NCI-H1694 (cell line): ENCODE results near the gene CNN1.
"Not testable (repeated sequence)": the region's sequence is repeated elsewhere in the genome, so short reads cannot be mapped to it uniquely, and the experiment has no call there.

Source experiments
- DNase-seq: peaks from one replicate; lab custom pipeline; 2025; lab: John Stamatoyannopoulos, UW

The CNN1 gene

DNA sequence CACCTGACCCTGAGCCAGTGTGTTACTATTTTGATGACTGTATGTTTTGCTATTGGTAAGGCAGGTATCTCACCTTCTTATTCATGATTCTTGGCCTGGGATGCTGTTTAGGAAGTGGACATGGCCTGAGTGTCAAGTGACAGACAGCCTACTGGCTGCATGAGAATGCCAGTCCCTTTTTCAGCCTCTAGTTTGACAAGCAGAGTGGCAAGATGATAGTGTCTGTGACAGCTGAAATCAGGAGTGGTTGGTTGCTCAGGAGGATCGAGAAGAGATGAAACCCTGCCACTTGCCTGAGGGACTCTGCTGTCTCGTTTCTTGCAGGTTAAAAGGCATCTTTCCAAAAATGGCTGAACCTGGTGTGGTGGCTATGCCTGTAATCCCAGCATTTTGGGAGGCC lies 27.5 kb downstream of the CNN1 start:
- no peak for DNase-seq

DNA sequence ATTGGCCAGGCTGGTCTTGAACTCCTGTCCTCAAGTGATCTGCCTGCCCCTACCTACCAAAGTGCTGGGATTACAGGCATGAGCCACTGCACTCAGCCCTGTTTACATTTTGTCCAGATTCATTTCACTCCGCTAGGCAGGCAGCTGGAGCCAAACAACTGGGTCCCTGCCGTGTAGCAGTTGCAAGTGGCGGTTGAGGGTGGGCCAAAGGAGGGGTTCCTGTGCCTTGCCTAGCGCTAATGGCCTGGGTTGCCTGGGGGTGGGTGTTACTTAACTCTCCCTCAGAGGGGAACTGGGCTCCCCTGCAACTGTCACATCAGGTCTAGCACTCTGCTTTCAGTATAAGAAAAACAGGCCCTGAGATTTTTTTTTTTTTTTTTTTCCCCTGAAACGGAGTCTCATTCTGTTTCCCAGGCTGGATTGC lies 31.4 kb downstream of the CNN1 start:
- no peak for DNase-seq

DNA sequence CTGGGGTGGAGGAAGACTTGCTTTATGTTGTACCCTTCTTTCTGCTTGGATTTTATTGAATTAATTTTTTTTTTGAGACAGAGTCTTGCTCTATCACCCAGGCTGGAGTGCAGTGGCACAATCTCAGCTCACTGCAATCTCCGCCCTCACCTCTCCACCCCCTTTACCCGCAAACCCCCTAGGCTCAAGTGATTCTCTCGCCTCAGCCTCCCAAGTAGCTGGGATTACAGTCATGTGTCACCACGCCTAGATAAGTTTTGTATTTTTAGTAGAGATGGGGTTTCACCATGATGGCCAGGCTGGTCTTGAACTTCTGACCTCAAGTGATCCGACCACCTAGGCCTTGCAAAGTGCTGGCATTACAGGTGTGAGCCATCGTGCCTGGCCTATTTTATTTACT lies 34.7 kb downstream of the CNN1 start:
- not testable (repeated sequence) for DNase-seq

GRCh38 chr19:11573763-11574162 lies 35.1 kb downstream of the CNN1 start:
- DNase-seq, result not testable (repeated sequence)

GRCh38 chr19:11574689-11575088 lies 36.0 kb downstream of the CNN1 start:
- no peak for DNase-seq

DNA sequence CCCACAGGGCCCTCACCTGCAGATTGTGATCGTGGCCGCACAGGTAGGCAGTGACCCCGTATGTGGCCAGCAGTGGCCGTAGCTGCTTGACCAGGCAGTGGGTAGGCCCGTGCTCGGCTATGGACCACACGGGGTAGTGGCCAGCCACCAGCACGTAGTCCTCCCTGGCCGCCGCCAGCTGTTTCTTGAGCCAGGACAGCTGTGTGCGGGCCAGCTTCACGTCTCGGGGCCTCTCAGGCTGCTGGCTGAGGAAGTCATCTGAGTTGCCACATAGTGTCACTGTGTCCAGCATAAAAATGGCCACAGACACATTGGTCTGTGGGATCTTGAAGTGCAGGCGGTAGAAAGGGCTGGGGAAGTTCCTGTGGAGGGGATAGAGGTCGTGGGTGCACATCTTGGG lies 37.6 kb downstream of the CNN1 start:
- no peak for DNase-seq

GRCh38 chr19:11577451-11578257 lies 39.0 kb downstream of the CNN1 start, which contains the start of gene ACP5:
TSS of gene ACP5 (minus strand) at chr19:11577645. CDS start at chr19:11577317, 328 bp downstream.
- no peak for DNase-seq

DNA sequence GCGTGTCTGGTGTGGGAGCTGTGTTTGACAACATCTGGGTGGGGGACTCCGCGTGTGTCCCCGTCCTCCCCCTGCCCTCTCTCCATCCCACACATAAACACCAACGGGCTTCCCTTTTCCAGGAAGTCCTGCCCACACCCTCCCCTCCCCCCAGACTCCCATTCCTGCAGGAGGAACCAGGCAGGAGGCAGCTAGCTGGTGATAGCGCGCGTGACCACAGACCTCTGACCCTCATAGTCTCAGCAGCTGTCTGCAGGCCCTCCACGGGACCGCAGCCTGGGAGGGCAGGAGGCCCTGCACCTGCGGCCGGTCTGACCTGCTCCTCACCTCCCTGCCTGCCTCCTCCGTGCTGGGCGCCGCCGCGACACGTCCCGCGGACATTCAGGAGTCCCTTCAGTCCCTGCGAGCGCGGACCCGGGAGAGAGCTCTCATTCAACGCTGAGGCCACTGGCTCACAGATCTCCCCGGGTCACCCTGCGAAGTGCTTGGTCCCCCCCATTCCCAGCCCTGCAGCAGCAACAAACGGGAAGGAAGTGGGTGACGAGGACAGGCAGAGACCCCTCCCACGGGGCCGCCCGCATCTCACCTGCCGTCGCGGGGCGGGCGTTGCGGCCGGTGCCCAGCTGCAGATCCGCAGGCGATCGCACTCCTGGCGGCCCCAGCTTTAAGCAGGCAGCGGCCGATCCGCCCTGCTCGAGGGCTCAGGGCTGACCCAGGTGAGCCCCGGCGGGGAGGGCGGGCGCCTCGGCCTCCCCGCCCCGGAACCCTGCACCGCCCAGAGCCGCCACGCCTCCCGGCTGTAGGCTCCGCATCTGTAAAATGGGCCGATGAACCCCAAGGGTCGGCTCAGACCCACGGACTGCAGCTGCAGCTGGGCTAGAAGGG lies 39.8 kb downstream of the CNN1 start:
- no peak for DNase-seq

DNA sequence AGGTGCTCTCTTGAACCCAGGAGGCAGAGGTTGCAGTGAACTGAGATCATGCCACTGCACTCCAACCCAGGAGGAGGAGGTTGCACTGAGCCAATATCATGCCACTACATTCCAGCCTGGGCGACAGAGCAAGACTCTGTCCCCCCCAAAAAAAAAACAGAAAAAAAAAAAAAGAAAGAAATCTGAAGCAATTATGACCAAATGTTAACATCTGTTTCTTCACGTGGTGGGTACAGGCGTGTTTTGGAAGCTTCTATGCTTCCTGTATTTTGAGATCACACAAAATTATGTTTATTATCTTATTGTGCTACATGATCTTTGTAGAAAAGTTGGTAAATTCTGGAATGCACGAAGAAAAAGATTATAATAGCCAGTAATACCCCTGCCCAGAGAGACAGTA lies 41.5 kb downstream of the CNN1 start:
- no peak for DNase-seq

DNA sequence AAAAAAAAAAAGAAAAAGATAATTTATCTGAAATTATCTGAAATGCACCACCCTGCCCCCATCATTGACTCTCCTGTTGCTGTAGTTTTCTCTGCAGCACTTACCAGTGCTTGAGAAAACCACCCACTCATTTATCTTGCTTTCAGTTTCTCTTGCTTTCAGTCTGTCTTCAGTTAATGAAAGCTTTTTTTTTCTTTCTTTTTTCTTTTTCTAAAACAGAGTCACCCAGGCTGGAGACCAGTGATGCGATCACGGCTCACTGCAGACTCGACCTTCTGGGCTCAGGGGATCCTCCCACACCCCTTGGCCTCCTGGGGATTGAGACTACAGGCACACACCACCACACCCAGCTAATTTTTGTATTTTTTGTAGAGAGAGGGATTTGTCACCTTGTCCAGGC lies 43.1 kb downstream of the CNN1 start:
- DNase-seq, result no peak

- DNase-seq, result no peak
Measured at GRCh38 chr19:11586331-11586730, 47.7 kb downstream of the CNN1 start.

- DNase-seq, result peak; percentile 78
Measured at GRCh38 chr19:11587302-11587974, 48.8 kb downstream of the CNN1 start.

GRCh38 chr19:11587975-11588631 lies 49.5 kb downstream of the CNN1 start:
- DNase-seq, result no peak

DNA sequence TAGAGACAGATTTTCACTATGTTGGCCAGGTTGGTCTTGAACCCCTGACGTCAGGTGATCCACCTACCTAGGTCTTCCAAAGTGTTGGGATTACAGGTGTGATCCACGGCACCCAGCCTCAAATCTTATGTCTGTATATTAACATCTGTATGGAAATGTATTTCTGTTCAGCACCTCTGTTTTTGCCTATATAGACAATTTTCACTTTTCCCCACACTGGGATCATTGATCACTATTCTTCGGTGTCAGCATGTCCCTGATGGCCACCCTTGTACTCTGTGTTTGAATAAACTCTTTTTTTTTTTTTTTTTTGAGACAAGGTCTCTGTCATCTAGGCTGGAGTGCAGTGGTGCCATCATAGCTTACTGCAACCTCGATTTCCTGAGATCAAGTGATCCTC lies 55.4 kb downstream of the CNN1 start:
- DNase-seq, result no peak

DNA sequence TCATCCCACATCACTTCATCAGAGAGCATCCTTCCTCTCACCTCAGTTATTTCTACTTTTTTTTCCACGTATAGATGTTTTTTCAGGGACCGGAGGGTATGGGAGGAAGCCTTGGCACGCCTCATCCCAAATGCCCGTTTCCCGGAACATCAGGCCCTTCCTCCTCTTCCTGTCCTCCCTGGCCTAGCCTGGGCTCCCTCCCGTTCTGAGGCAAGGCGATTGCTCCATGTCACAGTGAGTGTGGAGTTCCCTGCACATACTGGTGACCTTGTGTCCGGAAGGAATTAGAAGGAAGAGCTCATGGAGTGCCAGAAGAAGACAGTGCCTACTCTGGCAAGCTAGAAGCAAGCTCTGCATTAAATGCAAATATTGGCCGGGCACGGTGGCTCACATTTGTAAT lies 57.5 kb downstream of the CNN1 start:
- DNase-seq, result no peak

DNA sequence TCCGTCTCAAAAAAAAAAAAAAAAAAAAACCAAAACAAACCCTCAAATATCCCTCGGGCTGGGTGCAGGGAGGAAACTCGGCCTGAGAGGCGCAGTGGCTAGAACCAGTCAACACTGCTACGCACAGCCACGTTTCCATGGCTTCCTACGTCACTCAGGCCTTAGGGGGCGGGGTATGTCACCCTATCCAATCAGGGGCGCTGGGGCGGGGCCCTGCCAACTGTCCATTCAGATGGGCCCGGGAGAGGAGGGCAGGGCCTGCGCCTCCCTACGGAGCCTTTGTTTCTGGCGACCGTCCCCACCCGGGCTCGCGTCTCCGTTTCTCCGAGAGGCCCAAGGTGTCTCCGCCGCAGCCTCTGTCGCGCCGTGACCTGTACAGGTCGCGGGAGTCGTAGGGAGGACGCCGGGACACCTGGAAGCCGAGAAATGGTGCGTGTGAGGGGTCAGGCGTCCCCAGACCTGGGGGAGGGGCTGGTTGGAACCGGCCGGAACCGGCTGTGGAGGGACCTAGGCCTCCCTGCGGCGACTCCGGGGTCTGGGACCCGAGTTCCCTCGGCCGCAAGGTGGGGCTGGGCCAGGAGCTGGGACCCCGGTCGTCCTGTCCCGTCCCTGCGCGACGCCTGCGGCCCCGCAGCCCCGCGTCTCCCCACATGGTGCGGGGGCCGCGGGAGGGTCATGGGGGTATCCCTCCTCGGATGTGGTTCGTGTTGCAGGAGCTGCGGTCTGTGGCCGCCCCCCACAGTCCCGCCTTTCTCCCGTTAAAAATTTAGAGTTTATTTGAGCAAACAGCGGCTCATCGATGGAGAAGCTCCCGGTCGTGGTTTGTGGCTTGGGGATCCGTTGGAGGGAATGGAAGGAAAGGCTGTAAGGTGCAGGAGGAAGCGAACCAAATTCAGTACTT lies 58.8 kb downstream of the CNN1 start, which contains the start of gene ZNF627:
Gene ZNF627 (plus strand): TSS at position 282 of the 901 bp plus-strand sequence. CDS start 145 bp downstream, at position 427.
- peak; percentile 90 for DNase-seq

DNA sequence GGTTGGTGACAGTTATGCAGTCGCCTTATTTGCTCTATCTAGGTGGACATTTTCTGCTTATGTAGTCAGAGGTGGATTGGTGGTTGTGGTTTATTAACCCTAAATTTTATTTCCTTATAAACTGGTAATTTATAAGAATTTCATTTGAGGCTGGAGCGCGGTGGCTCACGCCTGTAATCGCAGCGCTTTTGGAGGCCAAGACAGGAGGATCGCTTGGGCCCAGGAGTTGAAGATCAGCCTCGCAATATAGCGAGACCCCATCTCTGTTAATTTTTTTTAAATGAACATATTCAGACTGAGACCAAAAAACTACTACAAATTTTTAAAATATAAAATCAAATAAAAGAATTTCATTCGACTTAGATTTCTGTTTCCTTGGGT lies 59.4 kb downstream of the CNN1 start:
- no peak for DNase-seq

DNA sequence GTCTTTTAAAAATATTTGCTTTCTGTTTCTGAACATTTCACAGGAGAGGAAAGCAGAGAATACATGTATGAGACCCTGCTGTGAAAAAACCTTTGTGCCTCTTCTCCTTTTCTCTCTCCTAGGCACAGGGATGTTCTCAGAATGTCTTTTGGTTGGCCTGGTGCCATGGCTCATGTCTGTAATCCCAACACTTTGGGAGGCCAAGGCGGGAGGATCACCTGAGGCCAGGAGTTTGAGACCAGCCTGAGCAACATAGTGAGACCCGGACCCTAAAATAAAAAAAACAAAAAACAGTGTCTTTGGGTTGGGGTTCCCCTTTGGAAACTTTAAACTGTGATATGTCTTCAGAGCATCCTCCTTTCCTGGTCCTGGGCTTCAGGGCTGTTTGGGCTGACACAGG lies 60.1 kb downstream of the CNN1 start:
- DNase-seq, result no peak

- not testable (repeated sequence) for DNase-seq
Measured at GRCh38 chr19:11599704-11600103, 61.1 kb downstream of the CNN1 start.
